PC-9 (cell line): Measurements from ENCODE around the gene COL23A1. TPM values are rescaled to one million over a fixed set of nuclear protein-coding genes. Genes with fewer than 3 reads are reported as not detected.

Experiments
- BruUV-seq: library from RNA; stranded (reverse); fragments of 400-500 nt; replicated peaks from 2 replicates; lab custom pipeline; 2021; lab: Mats Ljungman, UMichigan
- CTCF ChIA-PET: fragments of 300-600 bp; sonication (Branson Sonifier 250); formaldehyde crosslinking; loops from one replicate; lab custom pipeline; 2022; ENCODE audit warnings: antibody characterized with exemption; lab: Charles Lee
- POLR2A ChIA-PET: fragments of 300-600 bp; sonication (Branson Sonifier 250); formaldehyde crosslinking; loops from one replicate; lab custom pipeline; 2022; ENCODE audit warnings: antibody characterized with exemption; ENCODE audit not compliant: unreplicated experiment; lab: Charles Lee
- DNase-seq, 2 experiments: peaks; one replicate each; pipeline versions ENCODE4 v3.0.0 to v3.0.0-alpha.2; 2015 to 2022; ENCODE audit warnings: mixed read lengths in 1 of 2
- H2AFZ ChIP-seq: fragments of 200-600 bp; sonication (generic); 2 replicates; pipeline ENCODE4 v1.8.1; 2017; ENCODE audit warnings: antibody characterized with exemption
- H3F3A ChIP-seq: fragments of 200-600 bp; sonication (generic); 2 replicates; pipeline ENCODE4 v1.8.1; 2017; ENCODE audit warnings: antibody characterized with exemption, mild to moderate bottlenecking, low read depth; ENCODE audit not compliant: insufficient read depth
- H3K27ac ChIP-seq: fragments of 200-600 bp; sonication (generic); 2 replicates; pipeline ENCODE4 v1.6.1; 2016; ENCODE audit warnings: mixed run types
- H3K27me3 ChIP-seq: fragments of 200-600 bp; sonication (generic); 2 replicates; pipeline ENCODE4 v1.6.1; 2016; ENCODE audit warnings: low read depth, mixed run types; ENCODE audit not compliant: insufficient read depth
- H3K36me3 ChIP-seq: fragments of 200-600 bp; sonication (generic); 2 replicates; pipeline ENCODE4 v1.6.1; 2016; ENCODE audit warnings: low read depth, mixed run types
- H3K4me1 ChIP-seq: fragments of 200-600 bp; sonication (generic); replicated peaks from 2 replicates; pipeline ENCODE4 v1.6.1; 2016; ENCODE audit warnings: mixed run types; ENCODE audit not compliant: insufficient read depth
- H3K4me2 ChIP-seq: fragments of 200-600 bp; sonication (generic); 2 replicates; pipeline ENCODE4 v1.6.1; 2017; ENCODE audit warnings: mixed run types
- H3K4me3 ChIP-seq: fragments of 200-600 bp; sonication (generic); 2 replicates; pipeline ENCODE4 v1.6.1; 2016; ENCODE audit warnings: mixed run types
- H3K79me2 ChIP-seq: fragments of 200-600 bp; sonication (generic); 2 replicates; pipeline ENCODE4 v1.6.1; 2017; ENCODE audit warnings: low read depth, mixed run types
- H3K9me2 ChIP-seq: fragments of 200-600 bp; sonication (generic); 2 replicates; pipeline ENCODE4 v1.8.1; 2017; ENCODE audit warnings: mild to moderate bottlenecking; ENCODE audit not compliant: insufficient read depth
- H3K9me3 ChIP-seq: fragments of 200-600 bp; sonication (generic); 2 replicates; pipeline ENCODE4 v1.8.1; 2016; ENCODE audit warnings: low read depth; ENCODE audit not compliant: insufficient read depth
- H4K20me1 ChIP-seq: fragments of 200-600 bp; sonication (generic); 2 replicates; pipeline ENCODE4 v1.8.1; 2017; ENCODE audit not compliant: insufficient read depth
- CTCF ChIP-seq: fragments of 200-600 bp; sonication (generic); conservative IDR thresholded peaks from 2 replicates; pipeline ENCODE4 v1.6.1; 2017; ENCODE audit warnings: mixed run types, antibody characterized with exemption, mild to moderate bottlenecking, moderate library complexity
- EZH2 ChIP-seq: fragments of 200-600 bp; sonication (generic); IDR thresholded peaks from 2 replicates; pipeline ENCODE4 v1.8.0; 2017; ENCODE audit warnings: antibody characterized with exemption, low read depth
- intact Hi-C: fragments of 100-400 bp; cut with micrococcal nuclease; formaldehyde crosslinking; loops from one replicate; pipeline ENCODE4 v1.10.0; 2022; ENCODE audit not compliant: unreplicated experiment
- total RNA-seq: library from RNA; stranded (reverse); gene quantifications from 2 replicates; pipeline ENCODE4 v1.2.3, GENCODE V29; 2021

Gene COL23A1
- total RNA-seq, 1 experiment from 2014 or later = not detected

DNA sequence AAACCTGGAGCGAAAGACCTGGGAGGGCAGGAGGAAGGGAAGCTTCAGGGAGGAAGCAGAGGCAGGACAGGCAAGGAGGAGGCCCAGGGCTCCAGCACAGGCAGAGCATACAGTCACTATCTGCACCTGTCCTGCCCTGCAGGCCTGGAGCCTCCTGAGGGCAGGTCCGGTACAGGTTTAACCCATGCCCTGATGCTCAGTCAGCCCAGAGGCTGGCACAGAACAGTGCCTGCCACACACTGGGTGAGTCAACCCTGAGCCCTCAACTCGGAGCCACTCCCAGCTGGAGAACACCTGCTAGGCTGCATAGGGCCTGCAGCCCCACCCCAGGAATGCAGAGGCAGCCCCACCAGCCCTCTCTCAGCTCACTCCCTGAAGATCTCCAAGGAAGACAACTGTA is 196.1 kb downstream of the COL23A1 start:
- TF ChIP-seq CTCF (no peak), EZH2 (no peak)
- Histone ChIP-seq H4K20me1 (no peaks in the 10 kb centered on the region; the same call in 1 of the 2 replicates), H3F3A (no peaks in the 10 kb centered on the region), H3K9me3 (no peaks in the 10 kb centered on the region), H3K79me2 (no peaks in the 10 kb centered on the region), H3K4me1 (no peaks in the 10 kb centered on the region), H3K27ac (no peak overlapping the region), H3K27me3 (peaks cover 81% of the 10 kb centered on the region), H2AFZ (no peak overlapping the region), H3K36me3 (no peaks in the 10 kb centered on the region), H3K9me2 (no peaks in the 10 kb centered on the region), H3K4me3 (no peak overlapping the region), H3K4me2 (no peak overlapping the region)
- BruUV-seq = no TSS peak
- ChIA-PET CTCF (interaction anchor here (0.6 kb wide), 1 partner anchor 858 kb away, joined by 8 read pairs; no protein-coding TSS in a partner anchor), POLR2A (no interaction called here)
- intact Hi-C loops = no loop called here
- no peak for DNase-seq

- Histone ChIP-seq H2AFZ (no peak overlapping the region), H3K4me1 (no peaks in the 10 kb centered on the region), H3K36me3 (no peaks in the 10 kb centered on the region), H4K20me1 (no peaks in the 10 kb centered on the region; the same call in 1 of the 2 replicates), H3K9me2 (no peaks in the 10 kb centered on the region), H3K27ac (no peak overlapping the region), H3K4me2 (no peak overlapping the region), H3K4me3 (no peak overlapping the region), H3F3A (no peaks in the 10 kb centered on the region), H3K27me3 (peaks cover 81% of the 10 kb centered on the region), H3K79me2 (no peaks in the 10 kb centered on the region), H3K9me3 (no peaks in the 10 kb centered on the region)
- no peak for TF ChIP-seq CTCF
- TF ChIP-seq EZH2 = no peak
- no TSS peak for BruUV-seq
- POLR2A ChIA-PET = no interaction called here
- intact Hi-C loops = no loop called here
- CTCF ChIA-PET = no interaction called here
- no peak for DNase-seq
Observed at GRCh38 chr5:178392931-178393394, 197.2 kb downstream of the COL23A1 start.

DNA sequence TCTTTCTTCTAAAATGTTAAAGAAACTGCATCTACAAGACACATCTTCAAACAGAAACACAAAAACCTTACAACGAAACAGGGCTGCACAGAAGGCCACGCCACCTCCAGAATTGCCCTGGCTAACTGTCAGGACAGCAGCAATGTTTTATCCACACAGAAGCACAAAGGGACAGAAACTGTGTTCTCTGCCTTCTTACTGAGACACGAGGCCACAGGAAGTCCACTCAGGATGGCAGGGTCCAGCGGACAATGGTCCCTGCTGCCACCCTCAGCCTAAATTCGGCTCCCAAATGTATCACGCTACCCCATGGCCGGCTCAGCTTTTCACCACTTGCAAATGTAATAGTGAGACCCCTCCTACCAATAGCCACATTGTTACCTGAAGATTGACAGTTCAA is 197.8 kb downstream of the COL23A1 start:
- Histone ChIP-seq H2AFZ (no peak overlapping the region), H3K9me2 (no peaks in the 10 kb centered on the region), H3K4me2 (no peak overlapping the region), H3K9me3 (no peaks in the 10 kb centered on the region), H3K36me3 (no peaks in the 10 kb centered on the region), H3K27ac (no peak overlapping the region), H3K27me3 (peaks cover 81% of the 10 kb centered on the region), H3K79me2 (no peaks in the 10 kb centered on the region), H4K20me1 (no peaks in the 10 kb centered on the region; the same call in 1 of the 2 replicates), H3K4me1 (no peaks in the 10 kb centered on the region), H3F3A (no peaks in the 10 kb centered on the region), H3K4me3 (no peak overlapping the region)
- CTCF ChIA-PET = no interaction called here
- TF ChIP-seq EZH2 (no peak), CTCF (no peak)
- intact Hi-C loops = no loop called here
- no TSS peak for BruUV-seq
- POLR2A ChIA-PET = no interaction called here
- no peak for DNase-seq
